Spinal cord (tissue), 10 donors: ENCODE measurements around the gene LILRB2. TPM values are rescaled to one million over a fixed set of nuclear protein-coding genes. Genes with fewer than 3 reads are reported as not detected.
"Not testable (repeated sequence)": the region's sequence is repeated elsewhere in the genome, so short reads cannot be mapped to it uniquely, and the experiment has no call there.

ENCODE experiments used
- DNase-seq, 6 donors: peaks; one replicate each; pipeline versions ENCODE4 v3.0.0 to v3.0.0-alpha.2; 2013 to 2015; ENCODE audit warnings: low spot score in 6 of 6, low read depth in 4 of 6
- H3K27ac ChIP-seq: one replicate; pipeline ENCODE4 v1.5.1; 2013; ENCODE audit warnings: low read depth, low read length, control low read depth
- H3K27me3 ChIP-seq: one replicate; pipeline ENCODE4 v1.6.1; 2013; ENCODE audit warnings: low read length; ENCODE audit not compliant: control insufficient read depth, insufficient read depth
- H3K36me3 ChIP-seq: one replicate; pipeline ENCODE4 v1.6.1; 2013; ENCODE audit warnings: low read length; ENCODE audit not compliant: control insufficient read depth, insufficient read depth
- H3K4me1 ChIP-seq: one replicate; pipeline ENCODE4 v1.6.1; 2013; ENCODE audit warnings: low read length; ENCODE audit not compliant: control insufficient read depth, insufficient read depth
- H3K4me3 ChIP-seq: one replicate; pipeline ENCODE4 v1.5.1; 2013; ENCODE audit warnings: low read depth, low read length, control low read depth
- H3K9me3 ChIP-seq: one replicate; pipeline ENCODE4 v1.6.1; 2013; ENCODE audit warnings: low read length; ENCODE audit not compliant: control insufficient read depth, insufficient read depth
- WGBS: methylation state at CpG from one replicate; pipeline ENCODE4 v1.1.5; 2013; ENCODE audit warnings: missing lambda C conversion rate; ENCODE audit not compliant: insufficient coverage; 5-methylcytosine and 5-hydroxymethylcytosine counted together
- polyA plus RNA-seq, 2 donors: library from polyadenylated mRNA; unstranded; fragments of 120-200 nt; gene quantifications; one replicate each; pipeline ENCODE4 v1.2.1, GENCODE V29; 2013; ENCODE audit not compliant: insufficient read length in 2 of 2
- total RNA-seq, 2 donors: library from RNA; depleted of rRNA in 1 of 2; stranded (reverse); fragments of 120-200 nt in 1 of 2; fragments of >200 nt in 1 of 2; gene quantifications; one replicate each; pipeline versions ENCODE4 v1.2.3 to v1.2.4, GENCODE V29; 2013 to 2014
- donor health status: healthy.

The LILRB2 gene
- total and polyA plus RNA-seq, 4 donors = 0.43 to 1.6 (median 0.57) TPM

GRCh38 chr19:54248016-54248601 is 32.8 kb downstream of the LILRB2 start:
- Histone ChIP-seq H3K4me3 (no peak overlapping the region), H3K27me3 (no peaks in the 10 kb centered on the region), H3K27ac (no peak overlapping the region), H3K9me3 (no peaks in the 10 kb centered on the region), H3K4me1 (no peaks in the 10 kb centered on the region), H3K36me3 (no peaks in the 10 kb centered on the region)
- DNase-seq = peak in 1 of 6 donors; percentile 13
- WGBS = 73% methylated on average over 7 of the region's 8 CpGs

DNA sequence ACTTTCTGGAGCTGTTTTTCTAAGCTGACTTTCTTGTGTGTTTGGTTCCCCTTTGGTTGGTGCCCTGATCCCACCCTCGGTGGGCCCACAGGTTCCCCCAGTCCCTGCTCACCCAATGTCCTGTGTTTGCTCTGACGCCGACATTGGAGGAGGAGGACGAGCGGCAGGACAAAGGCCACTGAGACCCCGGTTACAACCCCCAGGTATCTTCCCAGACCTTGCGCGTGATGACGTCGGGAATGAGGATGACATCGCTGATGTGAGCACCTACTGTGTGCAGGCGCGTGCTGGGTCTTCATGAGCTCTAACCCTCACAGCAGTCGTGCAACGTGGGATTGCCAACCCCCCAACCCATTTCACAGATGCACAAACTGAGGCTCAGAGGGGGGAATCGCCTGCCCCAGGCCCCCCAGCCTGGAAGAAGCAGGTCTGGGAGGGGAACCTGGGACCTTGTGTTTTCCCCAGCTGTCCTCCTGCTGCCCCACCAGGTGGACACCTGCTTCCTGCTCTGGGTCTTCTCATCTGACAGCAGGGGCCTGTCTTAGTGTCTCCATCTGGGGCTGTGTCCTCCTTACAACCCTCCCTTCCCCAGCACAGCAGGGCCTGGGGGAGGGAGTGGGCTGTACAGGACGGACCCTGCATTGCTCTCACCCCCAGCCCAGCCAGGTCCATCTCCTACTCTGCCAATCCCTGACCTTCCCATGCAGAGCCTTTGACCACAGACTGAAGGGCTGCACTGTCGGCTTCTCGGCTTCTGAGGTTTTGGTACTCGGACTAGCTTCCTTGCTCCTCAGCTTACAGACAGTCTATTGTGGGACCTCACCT is 33.6 kb downstream of the LILRB2 start:
- H3K36me3 ChIP-seq = no peaks in the 10 kb centered on the region
- H3K27ac ChIP-seq = no peak overlapping the region
- H3K27me3 ChIP-seq = no peaks in the 10 kb centered on the region
- H3K9me3 ChIP-seq = no peaks in the 10 kb centered on the region
- DNase-seq = no peak
- 80% methylated on average over 17 of the region's 20 CpGs for WGBS
- H3K4me3 ChIP-seq = no peak overlapping the region
- no peaks in the 10 kb centered on the region for H3K4me1 ChIP-seq

- no peaks in the 10 kb centered on the region for H3K9me3 ChIP-seq
- no peak overlapping the region for H3K27ac ChIP-seq
- no peak overlapping the region for H3K4me3 ChIP-seq
- no peaks in the 10 kb centered on the region for H3K27me3 ChIP-seq
- H3K4me1 ChIP-seq = no peaks in the 10 kb centered on the region
- DNase-seq = no peak
- H3K36me3 ChIP-seq = no peaks in the 10 kb centered on the region
- WGBS = no CpG with 5 or more reads among the region's 3 CpGs
These were observed 35.0 kb downstream of the LILRB2 start for GRCh38 chr19:54245936-54246335.

DNA sequence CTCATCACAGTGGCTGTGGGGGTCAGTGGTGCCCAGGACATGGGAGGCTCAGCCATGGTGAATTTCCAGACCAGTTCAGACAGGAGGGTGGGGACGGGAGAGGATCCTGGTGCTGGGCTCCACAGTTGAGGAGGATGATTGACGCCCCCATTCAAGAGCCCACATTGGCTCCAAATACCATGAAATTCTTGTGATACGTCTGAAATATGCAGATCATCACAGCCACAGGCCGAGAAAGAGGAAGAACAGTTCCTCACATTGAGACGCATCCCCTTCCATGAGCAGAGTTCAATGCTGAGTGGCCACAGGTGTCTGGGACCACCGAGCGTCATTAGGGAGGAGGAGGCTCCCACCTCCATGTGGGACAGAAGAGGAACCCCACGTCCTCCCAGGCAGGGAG is 37.1 kb downstream of the LILRB2 start:
- not testable (repeated sequence) for H3K27me3 ChIP-seq, H3K4me3 ChIP-seq, DNase-seq, H3K27ac ChIP-seq, H3K4me1 ChIP-seq, H3K36me3 ChIP-seq, H3K9me3 ChIP-seq
- WGBS = no CpG with 5 or more reads among the region's 8 CpGs

DNA sequence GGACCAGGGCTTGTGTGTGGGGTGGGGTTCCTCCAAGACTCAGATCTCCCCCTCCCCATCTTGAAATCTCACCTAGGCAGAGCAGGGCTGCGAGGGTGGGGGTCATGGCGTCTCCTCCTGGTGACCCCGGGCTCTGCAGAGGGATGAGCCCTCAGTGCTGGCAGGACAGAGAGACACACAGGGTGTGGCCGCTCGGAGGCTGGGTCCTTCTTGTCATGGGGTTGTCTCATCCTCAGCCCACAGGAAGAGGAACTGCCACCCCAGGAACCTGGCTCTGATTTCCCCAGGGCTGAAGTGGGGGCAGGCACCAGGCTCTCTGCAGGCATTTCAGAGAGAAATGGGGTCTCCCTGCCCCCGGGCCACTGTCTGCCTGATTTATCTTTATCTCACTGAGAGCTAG is 38.3 kb downstream of the LILRB2 start, which contains the start of gene LILRA6:
LILRA6 (minus strand) TSS at position 145 of the 400 bp plus-strand sequence.
- not testable (repeated sequence) for H3K4me1 ChIP-seq, H3K27ac ChIP-seq, H3K4me3 ChIP-seq, DNase-seq, H3K9me3 ChIP-seq, H3K27me3 ChIP-seq, H3K36me3 ChIP-seq
- 83% methylated on average over 3 of the region's 6 CpGs for WGBS

GRCh38 chr19:54242234-54242633 is 38.7 kb downstream of the LILRB2 start:
- 38% methylated on average over 1 of the region's 4 CpGs for WGBS
- not testable (repeated sequence) for H3K9me3 ChIP-seq, H3K27me3 ChIP-seq, H3K4me1 ChIP-seq, H3K36me3 ChIP-seq, H3K4me3 ChIP-seq, DNase-seq, H3K27ac ChIP-seq

- 71% methylated on average over 10 of the region's 22 CpGs for WGBS
- DNase-seq = not testable (repeated sequence)
These were observed 40.3 kb downstream of the LILRB2 start for GRCh38 chr19:54240372-54241336.

DNA sequence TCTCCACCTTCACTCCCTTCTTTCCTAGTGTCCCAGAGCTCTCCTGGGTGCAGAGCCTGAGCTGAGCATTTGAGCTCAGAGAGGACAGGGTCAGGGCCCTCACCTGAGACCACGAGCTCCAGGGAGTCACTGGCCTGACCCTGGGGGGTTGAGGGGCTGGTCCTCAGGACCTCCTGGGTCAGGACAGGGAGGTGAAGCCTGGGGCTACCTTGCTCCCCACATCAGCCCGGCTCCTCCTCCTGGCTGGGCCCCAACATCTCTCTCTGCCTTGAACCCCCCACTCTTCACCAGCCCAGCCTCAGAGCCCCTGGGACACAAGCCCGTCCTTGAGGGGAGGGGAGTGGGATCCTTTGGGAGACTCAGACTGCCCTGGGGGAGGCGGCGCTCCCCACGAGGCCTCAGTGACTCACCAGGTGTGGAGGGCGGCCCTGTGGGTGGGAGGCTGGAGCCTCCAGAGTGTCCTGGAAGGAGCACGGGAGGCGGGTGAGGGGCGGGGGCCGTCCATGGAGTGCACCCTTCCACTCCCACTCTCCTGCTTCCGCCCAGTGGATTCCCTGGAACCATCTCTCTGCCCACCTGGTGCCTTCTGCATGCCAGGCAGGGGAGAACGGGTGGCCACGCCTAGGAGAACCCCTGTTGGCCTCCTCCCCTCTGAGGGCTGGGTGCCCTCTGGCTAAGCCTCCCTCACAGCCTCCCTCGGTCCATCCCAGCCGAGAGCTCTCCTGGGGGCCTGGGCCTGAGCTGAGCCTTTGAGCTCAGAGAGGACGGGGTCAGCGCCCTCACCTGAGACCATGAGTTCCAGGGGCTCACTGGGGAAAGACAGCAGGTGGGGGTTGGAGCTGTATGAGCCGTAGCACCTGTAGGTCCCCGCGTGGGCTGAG is 41.2 kb downstream of the LILRB2 start:
- 77% methylated on average over 7 of the region's 21 CpGs for WGBS
- H3K36me3 ChIP-seq, H3K4me3 ChIP-seq, H3K9me3 ChIP-seq, H3K27ac ChIP-seq, H3K4me1 ChIP-seq, DNase-seq, H3K27me3 ChIP-seq: not testable (repeated sequence)

More at GRCh38 chr19:54240372-54241336, 40.3 kb downstream of the LILRB2 start:
- not testable (repeated sequence) for H3K4me1 ChIP-seq, H3K4me3 ChIP-seq, H3K27ac ChIP-seq, H3K9me3 ChIP-seq, H3K27me3 ChIP-seq, H3K36me3 ChIP-seq

GRCh38 chr19:54233941-54234340 is 47.0 kb downstream of the LILRB2 start:
- H3K36me3 ChIP-seq = no peaks in the 10 kb centered on the region
- H3K4me3 ChIP-seq = no peak overlapping the region
- DNase-seq = no peak
- WGBS = 75% methylated on average over 4 of the region's 5 CpGs
- peaks cover 8% of the 10 kb centered on the region for H3K4me1 ChIP-seq
- H3K27me3 ChIP-seq = peaks cover 9% of the 10 kb centered on the region
- no peaks in the 10 kb centered on the region for H3K9me3 ChIP-seq
- H3K27ac ChIP-seq = no peak overlapping the region
